ENCODE measurements around the gene KRT9.
A peak's percentile ranks its signal among the peaks of the same experiment; 100 is the strongest.
"Not testable (repeated sequence)": the region's sequence is repeated elsewhere in the genome, so short reads cannot be mapped to it uniquely, and the experiment has no call there.

KRT9 gene

GRCh38 chr17:41593306-41593981 lies 21.6 kb upstream of the KRT9 start:
- DNase-seq (ENCODE audit: low spot score) = no peak
- no peak overlapping the region for H3K4me3 ChIP-seq
- H3K27ac ChIP-seq = no peak overlapping the region
- no peak for TF ChIP-seq CTCF (IDR thresholded peaks at IDR 0.05)

- H3K27ac ChIP-seq = no peak overlapping the region
- no peak for DNase-seq (ENCODE audit: low spot score)
- no peak overlapping the region for H3K4me3 ChIP-seq
- no peak for TF ChIP-seq CTCF (IDR thresholded peaks at IDR 0.05)
Measured at GRCh38 chr17:41592601-41593305, 20.9 kb upstream of the KRT9 start.

GRCh38 chr17:41589301-41589700 lies 17.4 kb upstream of the KRT9 start:
- DNase-seq (ENCODE audit: low spot score) = no peak
- TF ChIP-seq CTCF (IDR thresholded peaks at IDR 0.05) = no peak
- no peak overlapping the region for H3K27ac ChIP-seq
- H3K4me3 ChIP-seq = no peak overlapping the region

- H3K27ac ChIP-seq = no peak overlapping the region
- peak overlapping the region; percentile 48 for H3K4me3 ChIP-seq
- DNase-seq (ENCODE audit: low spot score) = no peak
- no peak for TF ChIP-seq CTCF (IDR thresholded peaks at IDR 0.05)
Measured at GRCh38 chr17:41588126-41588810, 16.4 kb upstream of the KRT9 start.

- H3K4me3 ChIP-seq = no peak within 1 kb of the TSS
- no peak within 1 kb of the TSS for H3K27ac ChIP-seq
- DNase-seq (ENCODE audit: low spot score) = no peak
- TF ChIP-seq CTCF (IDR thresholded peaks at IDR 0.05) = no peak
Measured at GRCh38 chr17:41586863-41587495, 15.1 kb upstream of the KRT9 start, which contains the start of gene KRT14. Gene KRT14 (minus strand): TSS chr17:41586895. CDS start chr17:41586834, 61 bp downstream.

- H3K4me3 ChIP-seq = no peak overlapping the region
- no peak overlapping the region for H3K27ac ChIP-seq
- no peak for DNase-seq (ENCODE audit: low spot score)
- TF ChIP-seq CTCF (IDR thresholded peaks at IDR 0.05) = no peak
Measured at GRCh38 chr17:41585301-41586056, 13.6 kb upstream of the KRT9 start.

GRCh38 chr17:41584331-41584927 lies 12.6 kb upstream of the KRT9 start:
- H3K27ac ChIP-seq; H3K4me3 ChIP-seq; DNase-seq (ENCODE audit: low spot score): not testable (repeated sequence)
